Neural progenitor cell (in vitro differentiated cells): ENCODE data around the gene RPTN. TPM values are rescaled to one million over a fixed set of nuclear protein-coding genes. Genes with fewer than 3 reads are reported as not detected.

Experiments used
- DNase-seq: peaks from one replicate; pipeline ENCODE4 v3.0.0-alpha.2; 2016; ENCODE audit warnings: low spot score
- H2AFZ ChIP-seq: fragments of 200-600 bp; sonication (generic); replicated peaks from 2 replicates; pipeline ENCODE4 v1.6.1; 2016; ENCODE audit warnings: antibody characterized with exemption
- H3F3A ChIP-seq: fragments of 200-600 bp; sonication (generic); 2 replicates; pipeline ENCODE4 v1.6.1; 2016; ENCODE audit warnings: antibody characterized with exemption, low read depth
- H3K27ac ChIP-seq: fragments of 200-600 bp; sonication (generic); 2 replicates; pipeline ENCODE4 v1.5.1; 2016; ENCODE audit warnings: mild to moderate bottlenecking
- H3K27me3 ChIP-seq: fragments of 200-600 bp; sonication (generic); 2 replicates; pipeline ENCODE4 v1.6.1; 2016; ENCODE audit warnings: mild to moderate bottlenecking, moderate library complexity
- H3K36me3 ChIP-seq: fragments of 200-600 bp; sonication (generic); 2 replicates; pipeline ENCODE4 v1.5.1; 2016
- H3K4me1 ChIP-seq: fragments of 200-600 bp; sonication (generic); 2 replicates; pipeline ENCODE4 v1.6.1; 2016; ENCODE audit warnings: mixed run types
- H3K4me2 ChIP-seq: fragments of 200-600 bp; sonication (generic); 2 replicates; pipeline ENCODE4 v1.6.1; 2016
- H3K4me3 ChIP-seq: fragments of 200-600 bp; sonication (generic); 2 replicates; pipeline ENCODE4 v1.5.1; 2016
- H3K79me2 ChIP-seq: fragments of 200-600 bp; sonication (generic); 2 replicates; pipeline ENCODE4 v1.6.1; 2016; ENCODE audit warnings: low read depth
- H3K9ac ChIP-seq: fragments of 200-600 bp; sonication (generic); 2 replicates; pipeline ENCODE4 v1.6.1; 2016
- H3K9me3 ChIP-seq: fragments of 200-600 bp; sonication (generic); 2 replicates; pipeline ENCODE4 v1.5.1; 2016; ENCODE audit warnings: low read depth
- H4K20me1 ChIP-seq: fragments of 200-600 bp; sonication (generic); 2 replicates; pipeline ENCODE4 v1.6.1; 2016; ENCODE audit warnings: low read depth
- H3K27ac Mint-ChIP-seq: 3 replicates; pipeline ENCODE4 v1.8.0; 2021; ENCODE audit warnings: mixed read lengths
- H3K27me3 Mint-ChIP-seq: 2 replicates; pipeline ENCODE4 v1.8.0; 2022; ENCODE audit warnings: low read depth, mild to moderate bottlenecking, inconsistent platforms, moderate library complexity, mixed read lengths; ENCODE audit not compliant: insufficient read depth
- H3K36me3 Mint-ChIP-seq: 3 replicates; pipeline ENCODE4 v1.8.0; 2021; ENCODE audit warnings: mixed read lengths
- H3K4me1 Mint-ChIP-seq: 3 replicates; pipeline ENCODE4 v1.8.0; 2021; ENCODE audit warnings: mixed read lengths
- H3K4me3 Mint-ChIP-seq: 3 replicates; pipeline ENCODE4 v1.8.0; 2021; ENCODE audit warnings: mild to moderate bottlenecking, moderate library complexity, mixed read lengths
- H3K9me3 Mint-ChIP-seq: 3 replicates; pipeline ENCODE4 v1.8.0; 2020; ENCODE audit warnings: mixed read lengths
- EZH2 ChIP-seq: fragments of 200-600 bp; sonication (generic); IDR thresholded peaks from 2 replicates; pipeline ENCODE4 v1.6.1; 2017; ENCODE audit warnings: antibody characterized with exemption, mild to moderate bottlenecking, moderate library complexity
- EZH2phosphoT487 ChIP-seq: fragments of 200-600 bp; sonication (generic); IDR thresholded peaks from 2 replicates; pipeline ENCODE4 v1.6.1; 2017; ENCODE audit warnings: antibody characterized with exemption
- total RNA-seq: library from RNA; depleted of rRNA; stranded (reverse); fragments of >200 nt; gene quantifications from 2 replicates; pipeline ENCODE4 v1.2.3, GENCODE V29; 2015; ENCODE audit warnings: low replicate concordance
- TF ChIP-seq, protein P1 (sequence below): fragments of 200-600 bp; sonication (generic); IDR thresholded peaks from 2 replicates; pipeline ENCODE4 v1.5.1; 2017; ENCODE audit warnings: antibody characterized with exemption, mild to moderate bottlenecking

RPTN gene
- total RNA-seq, 1 donor from 2014 or later, result not detected

DNA sequence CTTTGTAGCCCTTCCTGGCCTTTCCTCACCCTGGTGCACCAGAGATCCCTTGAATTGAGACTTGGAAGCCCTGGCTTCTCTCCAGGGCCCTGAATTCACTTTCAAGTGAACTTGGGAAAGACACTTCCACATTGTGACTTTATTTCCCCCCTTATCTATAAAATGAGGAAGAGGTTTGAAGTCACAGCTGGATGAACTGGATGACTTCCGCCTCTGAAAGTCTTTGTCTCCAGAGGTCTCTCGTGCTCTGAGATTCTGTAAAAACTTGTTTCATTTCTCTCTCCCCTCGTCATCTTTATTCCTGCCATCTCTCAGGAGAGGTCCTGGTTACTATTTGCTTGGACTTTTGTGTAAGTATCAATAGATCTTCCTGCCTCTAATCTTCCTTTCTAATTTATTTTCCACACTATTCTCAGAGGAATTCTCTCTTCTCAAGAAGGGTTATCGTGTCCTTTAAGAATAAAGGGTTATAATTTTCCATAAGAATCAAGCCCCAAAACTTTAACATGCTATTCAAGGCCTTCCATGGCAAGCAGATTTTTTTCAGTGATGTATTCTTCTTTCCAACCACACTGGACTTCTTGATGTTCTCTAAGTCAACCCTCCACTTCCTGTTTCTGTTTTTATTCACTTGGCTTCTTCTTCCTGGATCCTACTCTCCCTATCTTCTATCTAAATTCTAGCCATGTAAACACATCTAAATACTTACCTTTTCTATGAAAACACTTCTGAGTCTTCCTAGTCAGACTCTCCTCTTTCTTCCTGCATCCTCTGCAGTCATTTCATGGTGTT is 6.5 kb upstream of the RPTN start:
- no peak for TF ChIP-seq EZH2
- Mint-ChIP-seq H3K9me3 (no peaks in the 10 kb centered on the region), H3K4me3 (no peak overlapping the region)

DNA sequence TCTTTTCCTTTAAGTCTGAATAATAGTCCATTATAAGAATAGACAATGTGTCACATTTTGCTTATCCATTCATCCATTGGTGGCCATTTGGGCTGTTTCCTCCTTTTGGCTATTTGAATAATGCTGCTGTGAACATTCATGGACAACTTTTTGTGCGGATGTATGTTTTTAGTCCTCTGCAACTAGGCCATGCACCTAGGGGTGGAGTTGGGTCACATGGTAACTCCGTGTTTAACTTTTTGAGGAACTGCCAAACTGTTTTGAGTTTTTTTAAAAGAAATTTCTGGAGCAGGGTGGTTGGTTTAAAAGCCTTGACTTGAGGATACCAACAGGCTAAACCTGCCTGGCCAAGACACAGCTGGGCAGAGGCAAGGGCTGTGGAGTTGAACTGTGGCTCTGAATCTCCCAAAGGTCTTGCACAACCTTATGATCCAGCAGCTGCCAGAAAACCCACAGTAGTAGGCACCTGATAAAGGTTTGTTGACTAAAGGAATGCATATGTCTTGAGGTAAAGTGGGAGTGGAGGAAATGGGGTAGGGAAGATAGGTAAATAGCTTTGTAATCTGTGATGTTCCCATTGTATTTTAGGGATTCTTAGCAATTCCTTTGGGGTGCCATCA is 5.6 kb upstream of the RPTN start:
- no peak for DNase-seq
- Histone ChIP-seq H3K36me3 (no peaks in the 10 kb centered on the region), H3K4me2 (no peak overlapping the region), H3K4me3 (no peak overlapping the region), H2AFZ (no peak overlapping the region), H3K27ac (no peak overlapping the region), H3K9ac (no peak overlapping the region), H3K79me2 (no peaks in the 10 kb centered on the region), H4K20me1 (no peaks in the 10 kb centered on the region), H3K9me3 (no peaks in the 10 kb centered on the region), H3K4me1 (no peaks in the 10 kb centered on the region), H3K27me3 (no peaks in the 10 kb centered on the region), H3F3A (no peaks in the 10 kb centered on the region)
- no peaks in the 10 kb centered on the region for H3K36me3 Mint-ChIP-seq
- H3K9me3 Mint-ChIP-seq, result no peaks in the 10 kb centered on the region
- H3K27me3 Mint-ChIP-seq, result peaks cover 4% of the 10 kb centered on the region
- TF ChIP-seq, protein P1, sequence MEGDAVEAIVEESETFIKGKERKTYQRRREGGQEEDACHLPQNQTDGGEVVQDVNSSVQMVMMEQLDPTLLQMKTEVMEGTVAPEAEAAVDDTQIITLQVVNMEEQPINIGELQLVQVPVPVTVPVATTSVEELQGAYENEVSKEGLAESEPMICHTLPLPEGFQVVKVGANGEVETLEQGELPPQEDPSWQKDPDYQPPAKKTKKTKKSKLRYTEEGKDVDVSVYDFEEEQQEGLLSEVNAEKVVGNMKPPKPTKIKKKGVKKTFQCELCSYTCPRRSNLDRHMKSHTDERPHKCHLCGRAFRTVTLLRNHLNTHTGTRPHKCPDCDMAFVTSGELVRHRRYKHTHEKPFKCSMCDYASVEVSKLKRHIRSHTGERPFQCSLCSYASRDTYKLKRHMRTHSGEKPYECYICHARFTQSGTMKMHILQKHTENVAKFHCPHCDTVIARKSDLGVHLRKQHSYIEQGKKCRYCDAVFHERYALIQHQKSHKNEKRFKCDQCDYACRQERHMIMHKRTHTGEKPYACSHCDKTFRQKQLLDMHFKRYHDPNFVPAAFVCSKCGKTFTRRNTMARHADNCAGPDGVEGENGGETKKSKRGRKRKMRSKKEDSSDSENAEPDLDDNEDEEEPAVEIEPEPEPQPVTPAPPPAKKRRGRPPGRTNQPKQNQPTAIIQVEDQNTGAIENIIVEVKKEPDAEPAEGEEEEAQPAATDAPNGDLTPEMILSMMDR, result no peak
- TF ChIP-seq EZH2phosphoT487 (no peak), EZH2 (no peak)
- H3K4me1 Mint-ChIP-seq, result no peaks in the 10 kb centered on the region
- H3K27ac Mint-ChIP-seq, result no peak overlapping the region
- H3K4me3 Mint-ChIP-seq, result no peak overlapping the region

More for the DNA sequence above, 6.5 kb upstream of the RPTN start:
- Histone ChIP-seq H3K36me3 (no peaks in the 10 kb centered on the region), H3K4me2 (no peak overlapping the region), H3K79me2 (no peaks in the 10 kb centered on the region), H3F3A (no peaks in the 10 kb centered on the region), H3K27ac (no peak overlapping the region), H3K27me3 (no peaks in the 10 kb centered on the region), H3K4me3 (no peak overlapping the region), H2AFZ (no peak overlapping the region), H4K20me1 (no peaks in the 10 kb centered on the region), H3K9me3 (no peaks in the 10 kb centered on the region), H3K4me1 (no peaks in the 10 kb centered on the region), H3K9ac (no peak overlapping the region)
- Mint-ChIP-seq H3K4me1 (no peaks in the 10 kb centered on the region), H3K27ac (no peak overlapping the region), H3K36me3 (no peaks in the 10 kb centered on the region), H3K27me3 (peaks cover 4% of the 10 kb centered on the region)
- no peak for DNase-seq

DNA sequence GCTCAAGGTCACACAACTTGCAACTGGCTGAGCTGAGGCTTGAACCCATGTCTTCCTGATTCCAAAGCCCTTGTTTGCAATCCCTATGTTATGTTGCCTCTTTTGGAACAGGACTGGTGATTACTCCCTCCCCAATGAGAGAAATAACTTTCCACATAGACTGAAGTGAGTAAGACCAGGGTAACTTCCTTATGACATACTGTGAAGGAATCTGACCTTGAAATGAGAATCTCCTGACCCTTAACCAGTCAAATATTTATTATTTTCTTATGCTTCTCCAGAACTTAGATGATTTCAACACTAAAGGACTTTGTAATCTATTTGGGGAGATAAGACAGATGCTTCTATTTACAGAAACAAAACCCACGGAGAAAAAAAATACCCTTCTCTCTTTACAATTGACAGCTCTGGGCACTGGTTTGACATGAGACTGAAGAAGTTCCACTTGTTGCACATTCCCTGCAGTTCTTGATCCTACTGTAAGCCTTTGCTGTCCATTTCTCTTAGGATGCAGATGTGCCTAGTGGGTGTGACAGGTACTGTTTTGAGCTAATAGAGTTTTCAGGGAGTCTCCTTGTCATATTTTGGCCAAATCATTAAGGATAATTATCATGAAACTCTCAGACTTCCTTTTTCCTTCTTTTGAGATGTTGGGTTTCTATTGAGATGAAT is 3.9 kb upstream of the RPTN start:
- H3K9ac ChIP-seq, result no peak overlapping the region
- no peak overlapping the region for H2AFZ ChIP-seq
- H3K9me3 ChIP-seq, result peaks cover 5% of the 10 kb centered on the region
- Mint-ChIP-seq H3K27ac (no peak overlapping the region), H3K4me1 (no peaks in the 10 kb centered on the region), H3K27me3 (peaks cover 4% of the 10 kb centered on the region), H3K4me3 (no peak overlapping the region), H3K36me3 (no peaks in the 10 kb centered on the region), H3K9me3 (no peaks in the 10 kb centered on the region)
- no peaks in the 10 kb centered on the region for H3F3A ChIP-seq
- no peaks in the 10 kb centered on the region for H3K27me3 ChIP-seq
- TF ChIP-seq, protein P1, result no peak
- TF ChIP-seq EZH2, result no peak
- no peak for TF ChIP-seq EZH2phosphoT487
- no peak overlapping the region for H3K4me3 ChIP-seq
- no peak overlapping the region for H3K27ac ChIP-seq
- H3K79me2 ChIP-seq, result no peaks in the 10 kb centered on the region
- H4K20me1 ChIP-seq, result no peaks in the 10 kb centered on the region
- H3K4me2 ChIP-seq, result no peak overlapping the region
- H3K36me3 ChIP-seq, result no peaks in the 10 kb centered on the region
- no peak for DNase-seq
- H3K4me1 ChIP-seq, result no peaks in the 10 kb centered on the region
